GM10847 (cell line): Measurements from ENCODE around the gene TRAK2.

Experiments used
- POLR2A ChIP-seq: IDR thresholded peaks from 2 replicates; pipeline ENCODE4 v1.6.1; 2011; ENCODE audit not compliant: insufficient read length; ENCODE audit errors: extremely low read depth

The TRAK2 gene

GRCh38 chr2:201451292-201452057, at the start of gene TRAK2, which contains the start of gene STRADB:
Gene TRAK2 (minus strand): TSS chr2:201451458. CDS start chr2:201420507, 30,951 bp downstream.
Gene STRADB (plus strand): TSS chr2:201451740. CDS start chr2:201454841, 3,101 bp downstream.
- TF ChIP-seq POLR2A, result peak; percentile 82

GRCh38 chr2:201500534-201500933, 49.3 kb upstream of the TRAK2 start:
- no peak for TF ChIP-seq POLR2A

- no peak for TF ChIP-seq POLR2A
These were observed 45.5 kb upstream of the TRAK2 start for GRCh38 chr2:201496785-201497184.

- TF ChIP-seq POLR2A, result no peak
These were observed 39.0 kb upstream of the TRAK2 start for GRCh38 chr2:201490291-201490690.

- TF ChIP-seq POLR2A, result no peak
These were observed 33.5 kb upstream of the TRAK2 start for GRCh38 chr2:201484805-201485204.

- no peak for TF ChIP-seq POLR2A
These were observed 32.1 kb upstream of the TRAK2 start for GRCh38 chr2:201483342-201483741.

GRCh38 chr2:201482543-201482942, 31.3 kb upstream of the TRAK2 start:
- TF ChIP-seq POLR2A, result no peak

GRCh38 chr2:201472411-201472810, 21.2 kb upstream of the TRAK2 start:
- TF ChIP-seq POLR2A, result no peak

- no peak for TF ChIP-seq POLR2A
These were observed 20.6 kb upstream of the TRAK2 start for GRCh38 chr2:201471732-201472393.

- TF ChIP-seq POLR2A, result no peak
These were observed 19.8 kb upstream of the TRAK2 start for GRCh38 chr2:201470821-201471731.

- no peak for TF ChIP-seq POLR2A
These were observed 16.4 kb upstream of the TRAK2 start for GRCh38 chr2:201467666-201468065.

GRCh38 chr2:201466050-201466675, 14.9 kb upstream of the TRAK2 start:
- TF ChIP-seq POLR2A, result no peak

- TF ChIP-seq POLR2A, result no peak
These were observed 14.3 kb upstream of the TRAK2 start for GRCh38 chr2:201465524-201465971.

GRCh38 chr2:201464547-201464946, 13.3 kb upstream of the TRAK2 start:
- no peak for TF ChIP-seq POLR2A

GRCh38 chr2:201460532-201460931, 9.3 kb upstream of the TRAK2 start:
- TF ChIP-seq POLR2A, result no peak
